ENCODE measurements around the gene NDUFB2.

The NDUFB2 gene

GRCh38 chr7:140745266-140746058 is 49.0 kb downstream of the NDUFB2 start:
- no peak for DNase-seq

GRCh38 chr7:140746751-140747150 is 50.2 kb downstream of the NDUFB2 start:
- no peak for DNase-seq

- DNase-seq, result no peak
Observed at GRCh38 chr7:140752533-140752932, 56.0 kb downstream of the NDUFB2 start.

GRCh38 chr7:140754506-140754905 is 58.0 kb downstream of the NDUFB2 start:
- no peak for DNase-seq
